Activated CD4-positive, alpha-beta T cell treated with anti-CD3 and anti-CD28 coated beads, Interleukin-2, amount 50 U/mL, for 4 hours (primary cell): Measurements from ENCODE around the gene GPR82.
"Not testable (repeated sequence)": the region's sequence is repeated elsewhere in the genome, so short reads cannot be mapped to it uniquely, and the experiment has no call there.

Source experiments
- DNase-seq, 2 experiments: peaks; one replicate each; pipeline ENCODE4 v3.0.0-alpha.2; 2020

Gene GPR82

GRCh38 chrX:41723826-41724225, at the start of gene GPR82:
Gene GPR82 (plus strand): TSS chrX:41724181. CDS start chrX:41727027, 2,846 bp downstream.
- DNase-seq = no peak

DNA sequence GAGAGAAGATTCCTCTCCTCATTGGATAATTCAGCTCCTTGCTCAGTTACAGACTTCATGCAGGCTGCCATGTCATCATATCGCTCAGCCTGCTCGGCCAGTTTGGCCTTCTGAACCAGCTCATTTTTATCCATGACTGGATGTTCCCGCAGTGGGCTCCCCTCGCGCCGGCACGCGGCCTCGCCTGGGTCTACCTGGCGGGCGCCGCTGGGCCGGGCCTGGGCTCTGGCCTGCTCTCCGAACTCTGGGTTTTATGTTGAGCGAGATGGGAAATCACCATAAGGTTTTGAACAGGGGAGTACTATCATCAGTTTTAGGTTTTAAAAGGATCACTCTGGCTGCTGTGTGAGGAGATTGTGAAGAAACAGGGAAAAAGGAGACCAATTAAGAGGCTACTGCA, 47.6 kb upstream of the GPR82 start:
- DNase-seq = not testable (repeated sequence)

DNA sequence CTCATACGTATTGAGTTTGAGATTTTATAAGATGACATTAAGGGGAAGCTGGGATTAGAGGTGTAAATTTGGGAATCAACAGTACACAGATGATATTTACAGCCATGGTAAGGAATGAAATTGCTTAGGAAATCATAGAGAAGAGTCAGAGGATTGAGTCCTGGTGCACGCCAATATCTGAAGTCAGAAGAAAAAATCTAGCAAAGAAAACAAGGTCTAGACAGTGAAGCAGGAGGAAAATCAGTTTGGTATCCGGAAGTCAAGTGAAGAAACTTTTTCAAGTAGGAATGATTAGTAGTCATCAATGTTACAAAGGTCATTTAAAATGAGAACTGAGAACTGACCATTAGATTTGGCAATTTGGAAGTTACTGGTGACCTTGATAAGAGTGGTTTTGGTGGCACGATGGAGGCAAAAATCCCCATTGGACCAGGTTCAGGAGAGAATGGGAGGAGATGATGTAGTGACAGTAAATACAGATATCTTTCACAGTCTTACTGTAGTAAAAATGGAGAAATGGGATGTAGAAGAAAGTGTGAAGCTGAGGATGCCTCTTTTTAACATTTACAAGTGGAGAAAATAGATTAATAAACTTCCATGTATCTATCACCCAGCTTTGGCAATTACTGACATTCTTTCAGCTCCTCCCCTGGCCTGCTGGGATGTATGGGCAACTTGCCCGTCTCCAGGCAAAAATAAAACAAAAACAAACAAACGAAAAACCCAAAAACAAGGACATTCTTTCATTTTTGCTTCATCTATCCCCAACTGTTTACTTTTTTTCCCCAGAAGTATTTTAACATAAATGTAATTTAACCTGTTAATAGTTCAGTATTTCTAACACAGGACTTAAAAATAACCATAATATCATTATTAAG, 46.6 kb upstream of the GPR82 start:
- no peak for DNase-seq

GRCh38 chrX:41684138-41684537, 39.8 kb upstream of the GPR82 start:
- no peak for DNase-seq

DNA sequence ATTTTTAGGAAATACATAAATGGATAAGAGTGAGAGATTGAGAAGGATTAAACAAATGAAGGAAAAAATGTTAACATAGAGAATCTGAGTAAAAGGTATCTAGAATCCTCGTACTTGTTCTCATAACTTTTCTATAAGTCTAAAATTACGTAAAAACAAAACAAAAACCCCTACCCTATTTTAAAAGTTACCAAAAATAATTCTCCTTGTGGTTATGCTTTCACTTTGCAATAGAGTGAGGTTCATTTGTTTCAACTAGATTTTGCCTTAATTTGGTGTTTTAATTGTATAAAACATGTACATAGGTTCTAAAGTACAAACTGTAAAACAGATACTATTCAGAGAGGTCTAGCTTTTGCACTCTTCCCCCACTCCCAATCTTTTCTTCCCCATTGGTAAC, 39.0 kb upstream of the GPR82 start:
- no peak for DNase-seq

- DNase-seq = no peak
Observed at GRCh38 chrX:41686788-41687187, 37.2 kb upstream of the GPR82 start.

DNA sequence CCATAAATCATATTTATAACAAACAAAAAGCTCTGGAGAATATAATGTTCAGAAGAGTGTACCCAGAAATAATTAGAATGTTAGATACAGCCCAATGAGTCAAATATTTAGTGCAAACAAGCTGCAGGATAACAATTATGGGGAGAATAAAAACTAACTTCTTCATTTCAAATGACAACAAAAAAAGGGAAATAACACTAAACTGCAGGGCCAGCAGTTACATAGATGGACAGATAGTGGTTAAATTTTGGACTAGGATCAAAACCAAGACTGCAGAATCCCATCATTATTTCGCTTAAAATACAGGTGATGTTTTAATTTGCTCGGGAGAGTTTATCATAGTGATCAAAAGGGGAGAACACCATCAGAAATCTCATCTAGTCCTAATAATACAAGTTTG, 35.8 kb upstream of the GPR82 start:
- DNase-seq = no peak

GRCh38 chrX:41688835-41689234, 35.1 kb upstream of the GPR82 start, which contains the start of gene GPR34:
Gene GPR34 (plus strand): TSS chrX:41688973. CDS start chrX:41695634, 6,661 bp downstream.
- no peak for DNase-seq

GRCh38 chrX:41689711-41690110, 34.3 kb upstream of the GPR82 start:
- DNase-seq = no peak

DNA sequence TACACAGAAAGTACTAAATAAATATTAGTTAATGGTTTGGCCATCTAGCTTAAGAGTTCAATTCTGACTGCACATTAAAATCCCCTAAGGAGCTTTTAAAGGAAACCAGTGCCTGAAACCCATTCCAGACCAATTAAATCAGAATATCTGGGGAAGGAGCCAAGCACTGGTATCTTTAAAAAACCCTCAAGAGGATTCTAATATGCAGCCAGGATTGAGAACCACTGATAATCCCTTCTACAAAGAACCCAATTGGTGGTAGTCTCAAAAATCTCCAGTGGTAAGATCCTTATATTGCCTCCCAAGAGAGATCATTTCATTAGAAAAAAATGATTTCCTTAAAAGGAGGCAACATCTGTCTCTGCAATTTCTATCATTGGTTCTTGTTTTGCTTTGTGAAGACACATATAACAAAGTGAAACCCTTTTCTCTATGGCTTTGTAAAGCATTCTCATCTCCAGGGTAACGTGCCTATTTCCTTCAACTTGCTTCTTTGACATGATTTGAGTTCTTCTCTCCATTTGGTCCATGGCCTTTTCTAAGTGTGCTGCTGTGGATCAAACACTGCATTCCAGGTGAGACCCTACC, 31.7 kb upstream of the GPR82 start:
- DNase-seq = no peak

GRCh38 chrX:41693024-41693423, 31.0 kb upstream of the GPR82 start:
- no peak for DNase-seq

DNA sequence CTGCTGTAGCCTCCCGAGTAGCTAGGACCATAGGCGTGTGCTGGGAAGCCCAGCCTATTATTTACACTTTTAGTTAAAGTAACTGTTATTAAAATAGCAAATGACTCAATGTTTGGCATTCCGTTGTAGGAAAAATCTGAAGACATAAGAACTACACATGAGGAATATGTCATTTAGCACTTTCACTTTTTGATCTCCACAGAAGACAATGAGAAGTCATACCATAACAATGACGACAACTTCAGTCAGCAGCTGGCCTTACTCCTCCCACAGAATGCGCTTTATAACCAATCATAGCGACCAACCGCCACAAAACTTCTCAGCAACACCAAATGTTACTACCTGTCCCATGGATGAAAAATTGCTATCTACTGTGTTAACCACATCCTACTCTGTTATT, 28.6 kb upstream of the GPR82 start:
- DNase-seq = no peak

GRCh38 chrX:41703574-41704029, 20.4 kb upstream of the GPR82 start:
- DNase-seq = no peak

GRCh38 chrX:41705042-41705441, 18.9 kb upstream of the GPR82 start:
- no peak for DNase-seq

DNA sequence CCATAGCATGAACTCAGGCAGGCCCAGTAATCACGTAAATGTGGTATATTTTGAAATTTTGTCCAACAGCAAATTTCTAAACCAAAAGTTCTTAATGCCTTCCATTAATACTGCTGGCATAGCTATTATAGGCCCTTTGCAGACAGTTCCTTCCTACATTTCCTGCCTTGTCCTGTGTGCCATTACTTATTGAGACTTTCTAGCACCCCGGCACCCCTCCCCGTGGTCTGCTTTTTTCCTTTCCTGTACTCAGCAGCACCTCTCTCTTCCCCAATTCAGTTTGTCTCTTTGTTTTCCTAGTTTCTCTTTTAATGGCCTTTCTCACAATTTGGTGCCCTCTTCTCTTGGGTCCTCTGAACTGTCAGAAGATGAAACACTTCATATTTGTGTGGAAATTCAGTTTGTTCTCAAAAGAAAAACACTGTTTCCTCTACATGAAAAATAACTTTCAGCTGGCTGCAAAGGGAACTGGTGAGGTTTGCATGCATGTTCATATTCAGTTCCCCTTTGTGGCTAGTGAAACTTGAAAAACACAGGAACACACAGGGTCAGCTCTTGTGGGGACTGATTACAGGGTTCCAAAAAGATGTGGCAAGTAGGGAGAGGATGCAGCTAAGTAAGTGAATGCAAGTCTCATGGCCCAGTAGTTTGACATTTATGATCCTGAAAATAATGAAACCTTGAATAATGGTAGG, 18.2 kb upstream of the GPR82 start:
- DNase-seq = no peak

GRCh38 chrX:41707218-41707617, 16.8 kb upstream of the GPR82 start:
- no peak for DNase-seq

DNA sequence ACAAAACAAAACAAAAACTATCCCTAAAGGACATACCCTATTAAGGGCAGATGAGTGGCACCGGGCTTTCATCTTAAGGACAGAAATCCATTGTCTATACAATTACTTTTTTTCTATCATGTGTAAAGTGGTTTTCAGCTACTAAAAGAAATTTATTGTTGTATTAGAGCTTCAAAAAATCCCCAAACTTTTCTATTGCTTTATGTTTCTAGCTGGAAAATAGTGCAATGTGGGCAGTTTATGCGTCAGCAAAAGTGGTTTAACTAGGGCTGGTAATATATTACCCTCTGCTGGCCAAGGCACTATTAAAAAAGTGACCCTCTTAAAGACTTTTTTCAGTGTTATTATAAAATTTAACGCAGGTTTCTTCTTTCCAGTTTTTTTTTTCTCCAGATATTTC, 15.5 kb upstream of the GPR82 start:
- no peak for DNase-seq

GRCh38 chrX:41711021-41711667, 12.8 kb upstream of the GPR82 start:
- no peak for DNase-seq

DNA sequence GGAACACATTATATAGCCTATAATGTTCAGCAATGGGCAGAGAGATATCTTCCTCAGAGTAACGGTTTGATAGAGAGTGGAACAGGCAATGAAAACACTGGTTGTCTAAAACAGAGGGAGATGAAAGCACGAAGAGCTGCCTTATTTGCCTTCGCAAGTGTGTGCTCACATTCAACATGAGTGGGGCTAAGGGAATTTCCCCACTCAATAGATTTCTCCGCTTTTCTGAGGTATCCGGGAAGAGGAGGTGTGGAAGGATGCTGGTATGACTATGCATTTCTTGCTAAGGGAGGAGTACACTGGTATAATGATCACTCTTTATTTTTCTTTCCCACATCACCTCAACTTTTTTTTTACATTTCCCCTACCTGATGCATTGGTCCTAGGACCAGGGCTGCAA, 7.8 kb upstream of the GPR82 start:
- DNase-seq = no peak

DNA sequence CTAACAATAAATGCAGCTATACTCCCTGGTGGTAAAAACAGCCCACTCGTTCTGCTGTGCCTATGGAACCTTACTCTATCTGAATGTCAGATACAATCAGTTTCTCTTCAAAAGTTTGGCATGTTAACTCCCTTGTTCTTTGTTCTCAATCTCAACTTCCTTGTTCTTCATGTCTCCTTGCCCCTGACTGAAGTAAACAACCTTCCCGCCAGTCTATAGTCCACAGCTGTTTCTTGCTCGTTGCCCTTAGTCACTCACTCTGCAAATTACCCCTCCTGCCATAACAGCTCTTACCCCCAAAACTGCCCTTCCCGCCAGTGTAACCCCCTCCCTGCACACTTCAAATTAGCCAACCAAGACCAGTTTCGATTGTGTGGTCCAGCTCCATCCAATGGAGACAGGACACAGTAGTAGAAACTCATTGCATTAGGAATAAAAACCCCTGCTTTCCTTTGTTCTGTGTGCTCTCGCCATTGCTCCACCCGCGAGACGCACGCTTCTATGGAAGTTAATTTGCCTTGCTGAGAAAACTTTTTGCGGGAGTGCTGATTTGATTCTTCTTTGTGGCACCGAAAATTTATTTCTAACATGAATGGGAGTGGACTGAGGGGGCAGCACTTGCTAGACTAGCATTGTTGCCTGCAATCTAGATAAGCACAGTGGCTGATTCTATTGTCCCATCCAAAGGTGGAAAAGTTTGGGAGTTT, 7.1 kb upstream of the GPR82 start:
- DNase-seq = no peak

DNA sequence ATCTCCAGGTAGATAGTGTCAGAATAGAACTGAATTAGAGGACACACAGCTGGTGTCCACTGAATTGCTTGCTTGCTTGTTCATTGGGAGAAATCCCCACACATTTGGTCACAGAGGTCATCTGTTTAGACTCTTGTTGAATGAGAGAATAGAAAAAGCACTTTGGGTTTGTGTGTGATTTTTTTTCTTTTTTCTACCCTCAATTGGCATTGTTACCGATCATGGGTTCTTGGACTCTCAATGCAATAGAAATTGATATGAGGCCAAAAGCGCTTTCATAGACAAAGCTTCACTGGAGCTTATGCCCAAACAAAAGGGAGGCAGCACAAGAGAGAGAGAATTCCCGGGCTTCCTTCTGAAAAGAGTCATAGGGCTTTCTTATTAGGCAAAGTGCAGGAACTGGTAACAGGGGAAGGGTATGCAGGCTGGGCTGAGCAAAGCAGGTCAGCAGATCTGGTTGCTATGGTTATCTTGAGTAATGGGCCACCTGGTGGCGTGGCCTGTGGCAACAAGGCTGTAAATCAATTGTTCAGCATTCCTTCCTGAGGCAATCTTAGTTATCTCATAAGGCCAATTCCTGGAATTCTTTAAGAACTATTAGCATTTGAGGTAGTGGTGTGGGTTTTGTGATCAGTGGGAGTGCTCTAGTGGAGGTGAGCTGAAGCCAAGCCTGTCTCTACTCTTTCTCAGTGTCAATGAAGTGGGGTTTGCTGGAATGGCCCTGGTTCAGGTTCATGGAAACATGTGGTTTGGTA, 5.3 kb upstream of the GPR82 start:
- DNase-seq = no peak

DNA sequence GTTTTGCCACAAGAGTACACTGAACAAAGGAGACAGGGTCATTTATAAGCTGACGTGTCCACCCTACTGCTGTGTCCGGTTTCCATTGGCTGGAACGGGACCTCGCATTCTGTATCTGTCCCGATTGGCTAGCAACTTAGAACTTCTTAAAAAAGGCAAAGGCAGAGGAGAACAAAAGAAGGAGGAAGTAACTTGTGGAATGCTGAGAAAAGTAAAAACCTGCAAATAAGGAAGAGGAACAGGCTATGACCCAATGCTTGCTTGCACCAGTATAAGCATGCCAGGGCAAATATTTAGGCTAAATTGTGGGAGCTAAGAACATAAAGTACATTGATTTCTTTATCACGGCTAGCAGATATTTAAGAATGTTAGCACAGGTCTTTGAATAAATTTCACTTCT, 4.4 kb upstream of the GPR82 start:
- DNase-seq = not testable (repeated sequence)
